ENCODE results near the gene ATXN10.

The ATXN10 gene

DNA sequence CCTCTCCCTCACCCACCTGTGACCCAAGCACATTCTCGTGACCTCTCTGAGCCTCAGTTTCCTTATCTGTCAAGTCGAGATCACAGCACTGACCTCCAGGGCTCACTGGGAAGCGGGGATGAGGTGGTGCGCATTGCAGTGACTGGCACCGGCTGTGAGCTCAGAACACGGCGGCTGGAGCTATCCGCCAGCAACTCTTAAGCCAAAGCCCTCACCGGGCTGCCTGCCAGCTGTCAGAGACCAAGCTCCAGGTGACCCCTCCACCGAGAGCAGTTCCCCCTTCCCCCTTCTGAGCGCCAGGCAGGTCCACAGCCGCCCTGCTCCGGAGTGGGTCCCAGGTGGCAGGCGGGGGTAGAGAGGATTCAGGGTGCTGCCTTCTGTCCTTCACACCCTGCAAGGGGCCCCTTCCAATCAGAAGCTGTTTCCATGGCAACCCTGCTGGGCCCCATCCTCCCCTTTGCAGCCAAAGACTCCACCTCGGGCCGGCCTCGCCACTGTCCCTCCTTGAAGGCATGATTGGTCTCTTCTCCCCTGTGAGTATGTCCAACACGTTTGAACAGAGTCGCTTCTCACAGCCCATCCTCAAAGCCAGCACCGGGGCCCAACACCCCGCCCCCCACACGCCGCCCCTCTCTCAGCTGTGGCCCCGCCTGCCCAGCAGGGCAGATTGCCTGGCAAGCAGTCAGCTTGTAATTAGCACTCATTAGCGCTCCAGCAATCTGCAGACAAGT lies 206.6 kb downstream of the ATXN10 start:
- no peak for DNase-seq (ENCODE audit: low read depth)

DNA sequence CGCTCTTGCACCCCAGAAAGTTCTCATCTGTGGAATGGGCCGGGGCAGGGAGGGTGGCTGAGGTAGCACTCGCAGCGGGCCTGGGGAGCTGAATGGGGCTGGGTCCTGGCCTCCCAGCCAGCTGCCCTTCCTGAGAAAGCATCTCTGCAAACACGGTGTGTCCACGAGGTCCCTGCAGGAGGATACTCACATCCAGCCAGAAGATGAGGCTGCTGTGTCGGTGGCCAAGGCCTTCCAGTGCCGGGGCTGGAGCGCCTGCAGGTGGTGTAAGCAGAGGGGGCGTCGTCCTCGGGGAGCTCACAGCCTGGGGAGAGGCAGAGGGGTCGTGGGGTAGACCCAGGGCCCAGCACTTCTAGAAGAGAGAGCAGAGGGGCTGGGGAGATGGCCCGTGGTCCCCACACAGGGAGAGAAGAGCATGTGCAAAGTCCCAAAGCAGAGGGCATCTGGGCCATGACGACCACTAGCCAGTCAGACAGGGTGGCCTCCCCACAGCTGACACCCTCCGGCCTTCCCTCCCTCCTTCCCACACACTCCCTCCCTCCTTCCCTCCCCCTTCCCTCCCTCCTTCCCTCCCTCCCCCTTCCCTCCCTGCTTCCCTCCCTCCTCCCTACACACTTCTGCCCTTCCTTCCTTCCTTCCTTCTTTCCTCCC lies 207.4 kb downstream of the ATXN10 start:
- no peak for DNase-seq (ENCODE audit: low read depth)

DNA sequence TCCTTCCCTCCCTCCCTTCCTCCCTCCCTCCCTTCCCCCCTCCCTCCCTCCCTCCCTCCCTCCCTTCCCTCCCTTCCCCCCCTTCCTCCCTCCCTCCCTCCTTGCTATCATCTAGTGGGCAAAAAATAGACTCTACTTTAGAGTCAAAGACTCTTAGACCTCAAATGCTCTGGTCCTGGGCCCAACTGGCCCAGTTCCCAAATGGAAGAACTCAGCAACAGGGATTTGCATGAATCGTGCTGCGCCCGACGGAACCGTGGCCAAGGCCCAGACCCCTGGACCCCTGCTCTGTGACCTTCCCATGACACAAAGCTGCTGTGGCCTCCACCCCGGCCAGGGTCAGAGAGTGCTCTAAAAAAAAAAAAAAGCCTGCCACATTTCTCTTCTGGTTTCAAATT lies 207.9 kb downstream of the ATXN10 start:
- DNase-seq (ENCODE audit: low read depth) = no peak

DNA sequence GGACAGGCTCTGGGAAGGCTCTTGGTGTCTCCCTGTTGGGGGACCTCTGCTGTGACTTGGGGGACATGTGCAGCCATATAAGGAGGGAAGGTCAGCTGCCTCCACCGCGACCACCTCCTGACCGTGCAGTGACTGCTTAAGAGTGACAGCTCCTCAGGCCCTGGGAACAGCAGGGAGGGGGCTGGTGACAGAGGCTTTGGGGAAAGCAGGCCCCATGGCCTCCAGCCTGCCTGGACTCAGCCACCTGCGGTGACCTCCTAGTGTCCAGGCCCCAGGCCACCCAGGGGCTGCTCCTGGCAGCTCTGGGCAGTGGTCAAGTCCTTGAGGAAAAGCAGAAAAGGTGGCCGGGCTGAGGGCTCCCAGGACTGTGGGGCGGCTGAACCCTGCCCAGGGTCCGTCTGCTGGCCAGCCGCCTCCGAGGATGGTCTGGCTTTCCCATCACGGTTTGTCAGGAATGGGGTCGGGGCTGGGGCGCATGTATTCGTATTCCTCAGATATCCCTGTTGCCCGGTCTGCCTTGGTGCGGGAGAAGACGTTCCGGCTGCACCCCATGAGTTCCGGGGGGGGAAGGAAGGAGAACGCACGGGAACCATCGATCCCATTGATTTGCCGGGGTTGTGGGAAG lies 208.6 kb downstream of the ATXN10 start:
- DNase-seq (ENCODE audit: low read depth) = no peak

DNA sequence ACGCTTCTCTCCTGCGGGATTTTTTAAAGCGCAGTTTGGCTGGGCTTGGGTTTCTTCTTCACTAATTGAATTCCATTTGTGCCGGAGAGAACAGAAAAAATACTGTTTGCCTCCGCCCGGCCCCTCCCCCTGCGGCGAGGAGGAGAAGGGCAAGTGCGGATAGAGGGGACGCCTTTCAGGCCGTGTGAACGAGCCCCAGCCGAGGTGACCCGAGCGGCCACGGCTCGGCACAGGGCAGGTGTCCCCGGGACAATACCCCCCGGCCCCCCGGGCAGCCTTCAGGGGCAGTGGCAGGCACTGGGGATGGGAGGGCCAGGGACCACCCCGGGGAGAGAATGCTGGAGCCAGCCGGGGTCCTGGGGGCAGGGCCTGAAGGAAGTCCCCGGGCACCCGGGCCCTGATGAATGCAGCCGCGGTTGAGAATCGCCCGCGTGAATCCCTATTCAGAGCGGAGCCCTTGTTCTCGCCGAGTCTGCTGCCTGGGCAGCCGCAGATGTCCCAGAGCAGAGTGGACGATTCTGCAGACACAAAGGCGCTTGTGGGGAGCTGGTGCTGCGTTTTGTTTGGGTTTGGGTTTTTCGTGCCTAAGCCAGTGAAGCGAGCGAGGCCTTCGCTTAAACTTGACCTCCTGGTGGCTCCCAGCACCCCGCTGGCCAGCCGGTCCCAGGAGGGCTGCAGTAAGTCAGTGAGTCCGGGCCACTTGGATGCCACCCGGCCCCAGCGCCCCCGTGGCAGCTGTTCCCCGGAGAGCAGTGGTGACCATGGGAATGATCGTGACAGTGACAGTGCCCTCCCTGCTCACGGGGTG lies 209.3 kb downstream of the ATXN10 start:
- no peak for DNase-seq (ENCODE audit: low read depth)

DNA sequence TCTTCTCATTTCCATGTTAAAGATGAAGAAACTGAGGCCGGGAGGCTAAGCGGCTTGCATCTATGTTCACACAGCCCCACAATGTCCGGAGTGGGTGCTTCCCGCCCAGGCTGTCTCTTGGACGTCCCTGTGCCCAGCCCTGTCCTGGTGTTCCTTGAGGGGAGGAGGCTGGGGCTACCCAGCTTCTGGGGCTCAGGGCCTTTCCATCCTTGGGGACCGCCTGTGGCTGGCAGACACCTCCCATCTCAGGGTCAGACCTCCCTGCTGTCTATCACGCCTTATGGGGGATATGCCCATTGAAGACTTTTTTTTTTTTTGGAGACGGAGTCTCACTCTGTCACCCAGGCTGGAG lies 209.9 kb downstream of the ATXN10 start:
- no peak for DNase-seq (ENCODE audit: low read depth)

DNA sequence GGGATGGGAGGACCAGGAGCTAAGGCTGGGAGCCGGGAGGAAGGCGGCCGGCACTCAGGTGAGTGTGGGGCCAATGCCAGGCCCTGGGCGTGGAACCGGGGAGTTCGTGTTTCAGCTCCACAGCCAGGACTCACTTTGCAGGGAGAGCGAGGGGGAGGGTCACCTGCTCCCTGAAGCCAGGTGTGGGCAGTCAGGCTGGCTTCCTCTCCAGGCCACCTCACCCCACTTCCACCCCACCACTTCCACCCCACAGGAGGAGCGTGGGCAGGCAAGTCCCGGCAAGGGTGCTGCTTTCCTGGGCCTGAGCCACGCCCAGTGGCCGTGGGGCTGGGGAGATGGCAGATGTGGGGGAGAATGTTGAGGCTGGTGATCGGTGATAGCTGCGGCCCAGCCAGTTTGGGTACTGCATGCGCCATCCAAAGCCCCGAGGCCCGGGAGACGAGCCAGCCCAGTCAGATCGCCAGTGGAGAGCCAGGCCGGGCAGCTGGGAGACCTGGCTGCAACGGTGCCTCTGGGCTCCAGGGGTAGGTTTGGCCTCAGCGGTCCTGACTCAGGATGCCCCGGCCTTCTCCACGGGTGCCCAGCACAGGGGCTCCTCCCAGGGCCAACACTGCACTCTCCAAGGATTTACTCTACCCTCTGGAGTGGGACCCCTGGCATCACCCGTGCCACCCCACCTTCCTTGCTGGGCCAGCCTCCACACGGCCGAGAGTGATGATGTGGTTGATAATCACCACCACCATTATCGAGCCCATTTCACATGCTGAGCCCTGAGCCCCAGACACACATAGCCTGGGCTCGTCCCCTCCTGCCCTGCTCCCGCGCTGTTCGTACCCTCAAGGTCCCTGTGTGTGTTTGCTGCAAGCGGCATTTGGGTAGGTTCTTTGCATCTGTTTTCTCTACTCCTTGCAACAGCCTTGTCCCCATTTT lies 211.5 kb downstream of the ATXN10 start:
- DNase-seq (ENCODE audit: low read depth) = no peak

DNA sequence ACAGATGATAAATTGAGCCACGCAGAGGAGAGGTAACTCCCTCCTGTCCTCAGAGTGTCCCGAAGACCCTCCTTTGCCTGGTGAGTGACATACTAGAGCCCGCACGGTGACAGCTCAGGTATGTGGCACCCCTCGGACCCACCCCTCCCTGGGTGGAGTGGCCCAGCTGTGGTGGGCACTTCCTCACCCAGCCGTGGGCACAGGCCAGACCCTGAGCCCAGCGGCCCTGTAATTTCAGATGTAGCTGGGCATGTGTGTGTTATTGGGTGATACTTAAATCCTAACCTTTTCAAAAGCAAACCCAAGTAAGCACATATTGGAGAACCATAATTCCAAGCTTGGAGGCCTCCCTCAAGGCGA lies 212.2 kb downstream of the ATXN10 start:
- DNase-seq (ENCODE audit: low read depth) = no peak

DNA sequence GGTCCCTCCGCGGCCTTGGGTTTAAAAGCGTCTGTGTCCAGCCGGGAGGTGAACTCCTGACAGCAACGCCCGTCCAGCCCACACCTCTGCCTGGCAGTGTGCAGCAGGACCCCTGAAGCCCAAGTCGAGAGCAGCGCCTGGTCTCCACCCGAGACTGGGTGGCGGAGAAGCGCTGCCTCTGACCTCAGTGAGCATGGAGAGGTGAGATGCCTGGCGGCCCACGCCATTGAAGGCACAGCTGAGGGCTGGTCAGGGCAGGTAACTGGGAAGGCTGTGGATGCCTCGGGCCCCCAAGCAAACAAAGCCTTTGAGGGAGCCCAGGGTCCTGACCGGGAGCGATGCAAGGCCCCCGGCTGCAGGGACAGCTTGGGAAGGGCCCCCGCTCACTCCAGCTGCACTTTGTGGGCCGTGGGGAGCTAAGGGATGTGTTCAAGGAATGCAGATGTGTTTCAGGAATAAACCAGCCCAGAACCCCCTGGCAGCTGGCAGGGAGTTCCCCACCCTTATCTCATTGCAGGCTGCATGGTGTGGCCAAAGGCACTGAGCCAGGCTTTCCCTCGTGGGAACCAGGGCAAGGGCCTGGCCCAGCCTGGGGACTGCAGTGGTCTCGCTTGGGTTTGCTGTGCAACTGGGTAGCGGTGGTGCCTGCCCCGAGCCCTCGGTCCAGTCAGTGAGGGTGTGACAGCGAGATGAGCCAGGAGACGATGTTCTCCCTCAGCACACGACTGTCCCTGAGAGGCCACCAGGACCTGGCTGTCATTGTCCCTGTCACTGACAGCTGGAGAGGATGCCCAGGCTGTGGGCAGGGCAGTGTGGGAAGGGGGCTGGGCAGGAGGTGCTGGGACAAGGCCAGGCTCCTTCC lies 212.8 kb downstream of the ATXN10 start:
- DNase-seq (ENCODE audit: low read depth) = no peak

DNA sequence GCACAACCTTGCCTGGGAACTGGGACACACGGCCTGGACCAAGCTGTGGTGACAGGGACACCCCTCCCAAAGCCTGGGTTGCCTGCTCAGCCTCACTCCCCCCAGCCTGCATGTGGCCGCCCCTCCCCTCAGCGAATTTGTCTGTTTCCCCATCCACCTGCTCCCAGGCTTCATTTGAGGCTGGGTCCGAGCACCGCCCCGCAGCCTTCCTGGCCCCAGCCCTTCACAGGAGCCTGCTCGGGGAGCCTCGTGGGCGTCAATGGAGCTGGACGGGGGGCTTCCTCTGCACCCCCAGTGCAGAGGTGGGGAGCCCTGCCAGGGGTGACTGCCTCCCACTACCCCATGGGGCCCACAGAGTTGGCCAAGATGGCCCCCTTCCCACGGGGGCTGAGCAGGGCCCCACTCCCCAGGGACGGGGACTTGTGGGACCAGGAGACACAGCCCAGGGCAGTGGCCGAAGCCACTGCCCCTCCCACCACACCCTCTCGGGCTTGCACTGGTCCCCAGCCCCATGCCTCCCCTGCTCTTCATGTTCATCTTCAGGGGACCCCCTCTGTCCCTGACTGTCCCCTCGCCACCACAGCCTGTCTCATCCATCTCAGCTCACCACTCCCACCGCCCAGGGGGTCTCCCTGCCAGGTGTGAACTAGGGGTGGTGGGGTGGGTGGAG lies 213.7 kb downstream of the ATXN10 start:
- DNase-seq (ENCODE audit: low read depth) = no peak

DNA sequence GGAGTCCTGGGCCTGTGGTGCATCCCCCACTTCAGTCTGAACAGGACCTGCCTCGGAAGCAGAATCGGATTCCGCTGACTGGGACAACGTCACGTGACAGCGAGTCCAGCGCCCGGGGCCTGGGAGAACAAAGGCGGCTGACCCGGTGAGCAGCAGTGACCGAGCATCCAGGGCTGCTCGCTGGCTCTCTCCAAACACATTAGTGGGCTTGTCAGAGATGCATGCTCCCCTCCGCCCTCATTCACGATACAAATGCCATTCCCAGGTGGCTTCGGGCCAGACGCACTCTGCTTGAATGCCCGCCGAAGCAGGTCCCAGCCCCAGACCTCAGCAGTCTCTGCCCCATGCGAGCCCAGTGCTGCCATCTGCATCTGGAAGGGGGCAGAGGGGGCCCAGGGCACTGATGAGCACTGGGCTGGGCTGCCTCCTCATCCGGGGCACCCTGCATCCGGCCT lies 214.3 kb downstream of the ATXN10 start:
- no peak for DNase-seq (ENCODE audit: low read depth)

DNA sequence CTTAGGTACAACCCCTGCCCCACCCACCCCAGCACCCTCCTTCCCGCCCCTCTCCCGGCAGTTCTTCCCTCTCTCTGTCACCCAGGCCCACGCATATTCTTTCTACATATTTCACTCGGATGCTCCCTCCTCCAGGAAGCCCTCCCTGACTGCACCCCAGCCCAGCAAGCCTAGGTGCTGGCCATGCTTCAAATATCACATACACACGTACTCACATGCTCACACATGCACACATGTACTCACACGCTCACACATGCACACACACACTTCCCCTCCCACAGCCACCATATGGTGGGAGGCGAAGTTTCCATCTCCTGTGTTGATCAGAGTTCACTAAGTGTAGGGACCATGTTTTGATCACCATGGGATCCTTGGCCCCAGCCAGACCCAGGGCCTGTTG lies 214.9 kb downstream of the ATXN10 start:
- DNase-seq (ENCODE audit: low read depth) = no peak

DNA sequence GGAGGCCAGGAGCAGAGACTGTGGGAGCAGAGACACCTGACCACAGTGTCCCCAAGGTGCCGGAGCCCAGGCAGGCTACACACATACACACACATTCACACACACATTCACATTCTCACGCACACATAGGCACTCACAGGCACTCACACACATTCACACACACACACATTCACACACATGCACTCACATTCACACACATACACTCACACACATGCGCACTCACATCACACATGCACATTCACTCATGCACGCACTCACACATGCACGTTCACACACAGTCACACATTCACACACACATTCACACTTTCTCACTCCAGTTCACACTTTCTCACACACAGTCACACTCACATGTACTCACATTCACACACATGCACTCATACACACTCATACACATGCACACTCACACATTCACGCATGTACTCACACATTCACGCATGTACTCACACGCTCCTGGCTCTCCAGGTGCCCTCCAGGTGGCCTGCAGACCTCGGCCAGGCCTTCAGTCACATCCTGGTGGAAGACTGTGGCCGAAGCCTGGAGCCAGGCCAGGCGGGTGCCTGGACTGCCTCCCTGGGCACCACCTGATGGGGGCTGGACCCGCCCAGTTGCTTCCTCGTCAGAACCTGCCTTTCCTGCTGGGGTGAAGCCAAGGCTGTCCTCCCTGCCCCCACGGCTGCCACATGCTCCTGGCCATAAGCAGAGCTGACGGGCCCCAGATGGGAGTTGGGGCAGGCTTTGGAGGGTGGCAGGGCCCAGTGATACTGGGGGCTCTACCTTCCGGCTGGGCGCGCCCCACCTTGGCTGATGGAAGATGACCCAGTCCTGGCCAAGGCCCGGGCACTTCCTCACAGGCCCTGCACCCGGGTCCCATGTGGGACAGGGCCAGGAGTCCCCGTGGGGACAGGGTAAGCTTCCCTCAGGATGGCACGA lies 215.8 kb downstream of the ATXN10 start:
- no peak for DNase-seq (ENCODE audit: low read depth)

DNA sequence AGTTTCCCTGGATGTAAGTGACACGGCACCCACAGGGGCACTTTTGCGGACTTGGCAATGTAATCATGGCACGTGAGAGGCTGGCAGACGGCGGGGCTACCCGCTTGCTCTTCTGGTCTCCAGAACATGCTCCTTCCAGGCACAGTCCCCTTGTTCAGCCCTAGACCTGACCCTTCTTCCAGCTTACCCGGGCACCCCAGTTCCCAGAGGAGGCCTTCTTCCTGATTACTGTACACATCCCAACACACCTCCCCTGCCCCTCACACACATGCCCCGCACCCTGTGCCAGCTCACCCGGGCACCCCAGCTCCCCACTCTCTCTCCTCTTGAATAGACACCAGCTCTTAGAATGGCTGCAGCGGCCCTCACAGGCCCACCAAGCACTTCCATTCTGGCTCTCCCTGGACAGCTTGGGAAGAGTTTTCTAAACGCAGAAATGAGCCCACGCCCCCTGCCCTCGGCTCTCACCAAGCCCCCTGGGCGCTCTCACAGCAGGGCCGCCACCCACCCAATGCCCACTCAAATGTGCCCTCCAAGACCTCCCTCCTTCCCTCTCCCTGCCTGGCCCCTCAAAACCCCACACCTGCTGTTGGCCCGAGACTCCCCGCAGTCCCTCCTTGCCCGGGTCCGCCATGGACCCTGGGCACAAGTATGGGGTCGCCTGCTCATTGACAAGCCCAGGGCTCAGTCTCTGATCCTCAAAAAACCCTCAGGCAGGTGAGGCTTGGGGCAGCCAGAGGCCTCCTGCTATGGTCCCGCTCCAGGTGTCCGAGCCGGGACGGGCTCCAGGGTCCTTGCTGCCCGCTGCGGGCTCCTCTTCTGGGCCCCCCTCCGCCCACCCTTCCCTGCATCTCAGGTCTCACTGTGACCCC lies 216.8 kb downstream of the ATXN10 start:
- DNase-seq (ENCODE audit: low read depth) = no peak

DNA sequence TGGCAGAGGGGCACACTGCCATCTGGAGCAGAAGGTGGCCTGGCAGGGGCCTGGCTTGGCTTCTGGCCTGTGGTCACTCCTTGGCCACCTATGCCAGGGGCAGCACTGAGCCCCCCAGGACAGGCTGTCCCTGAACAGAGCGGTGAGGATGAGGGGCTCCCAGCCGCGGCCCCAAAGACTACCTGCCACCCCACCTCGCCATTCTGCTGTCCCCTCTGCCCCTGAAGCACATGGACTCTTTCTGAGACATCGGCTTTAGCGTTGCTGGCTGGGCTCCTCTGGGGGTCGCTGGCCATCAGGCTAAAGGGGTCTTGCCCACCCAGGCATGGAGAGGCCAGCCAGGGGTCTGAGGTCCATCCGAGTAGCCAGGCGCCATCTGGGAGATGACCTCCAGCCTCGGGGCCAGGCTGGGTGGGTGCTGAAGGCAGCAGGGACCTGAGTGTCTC lies 217.5 kb downstream of the ATXN10 start:
- no peak for DNase-seq (ENCODE audit: low read depth)

DNA sequence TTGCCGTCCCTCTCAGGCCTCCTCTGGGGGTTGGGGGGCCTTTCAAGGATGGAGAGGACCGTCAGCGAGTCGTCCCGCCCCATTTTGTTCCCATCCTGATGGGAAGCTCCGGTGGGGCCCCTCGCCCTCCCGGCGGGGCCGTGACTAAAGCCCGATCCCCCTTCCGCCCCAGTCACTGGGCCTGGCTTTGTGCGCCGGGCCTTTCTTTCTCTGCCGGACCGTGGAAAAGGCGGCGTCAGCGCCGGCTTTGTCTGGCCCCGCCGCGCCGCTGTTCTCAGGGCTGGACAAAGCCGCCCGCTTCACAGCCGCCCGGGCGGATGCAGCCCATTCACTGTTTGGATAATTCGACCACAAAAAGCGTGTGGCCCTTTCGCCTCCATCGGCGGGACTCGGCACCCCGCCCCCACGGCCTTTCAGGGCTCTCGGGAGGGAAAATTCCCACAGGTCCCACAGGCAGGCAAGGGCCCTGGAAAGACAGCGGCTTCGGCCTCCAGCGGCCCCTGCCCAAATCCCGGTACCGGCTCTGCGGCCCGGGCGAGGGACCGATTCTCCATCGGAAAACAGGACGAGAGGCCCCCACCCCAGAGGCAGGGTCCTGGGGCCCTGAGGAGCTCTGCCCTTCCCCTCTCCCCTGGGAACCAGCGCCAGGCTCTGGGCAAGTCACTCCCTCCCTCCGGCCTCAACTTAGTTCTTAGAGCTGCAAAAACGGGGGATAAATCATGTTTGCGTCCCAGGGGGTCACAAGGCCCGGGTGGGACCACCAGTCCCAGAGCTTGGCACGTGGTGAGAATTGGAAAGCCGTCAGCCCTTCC lies 218.1 kb downstream of the ATXN10 start:
- no peak for DNase-seq (ENCODE audit: low read depth)

DNA sequence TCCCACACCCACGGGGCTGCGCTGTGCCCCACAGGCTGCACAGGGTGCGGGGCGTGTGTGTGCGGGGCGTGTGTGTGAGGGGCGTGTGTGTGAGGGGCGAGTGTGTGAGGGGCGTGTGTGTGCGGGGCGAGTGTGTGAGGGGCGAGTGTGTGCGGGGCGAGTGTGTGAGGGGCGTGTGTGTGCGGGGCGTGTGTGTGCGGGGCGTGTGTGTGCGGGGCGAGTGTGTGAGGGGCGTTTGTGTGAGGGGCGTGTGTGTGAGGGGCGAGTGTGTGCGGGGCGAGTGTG lies 218.7 kb downstream of the ATXN10 start:
- DNase-seq (ENCODE audit: low read depth) = no peak
